ENCODE data around the gene LRIG3.

The LRIG3 gene

GRCh38 chr12:58923781-58924180, 3.5 kb upstream of the LRIG3 start:
- Histone ChIP-seq H3K4ac (ENCODE audit: low read length) (no peak overlapping the region), H3K4me2 (ENCODE audit: insufficient read depth, low read length, poor library complexity, severe bottlenecking) (no peak overlapping the region), H2AK5ac (ENCODE audit: low read depth, low read length) (no peak overlapping the region), H2BK5ac (ENCODE audit: low read length) (no peak overlapping the region), H3K18ac (ENCODE audit: low read length) (no peak overlapping the region), H3K27ac (replicated peaks; ENCODE audit: low read length) (no peak overlapping the region), H3K9ac (ENCODE audit: low read depth, low read length, poor library complexity) (no peak overlapping the region), H4K91ac (ENCODE audit: low read depth, low read length, poor library complexity) (no peak overlapping the region), H3K4me3 (ENCODE audit: low read length in 2 of 2) (no peak overlapping the region), H2BK15ac (ENCODE audit: low read length) (no peak overlapping the region), H2AFZ (ENCODE audit: low read length) (no peak overlapping the region), H3K14ac (ENCODE audit: low read length) (no peak overlapping the region), H3K27me3 (ENCODE audit: control insufficient read depth in 3 of 3, insufficient read depth in 3 of 3, low read depth in 1 of 3, low read length in 3 of 3) (no peaks in the 10 kb centered on the region), H3K4me1 (ENCODE audit: control insufficient read depth in 2 of 2, insufficient read depth in 1 of 2, low read depth in 1 of 2, low read length in 2 of 2) (peaks cover 2 to 10% of the 10 kb centered on the region in 2 donors), H3K23ac (ENCODE audit: low read depth, low read length, poor library complexity) (no peak overlapping the region), H3K36me3 (replicated peaks in 1 of 2; ENCODE audit: control insufficient read depth in 2 of 2, insufficient read depth in 2 of 2, low read length in 2 of 2) (no peaks in the 10 kb centered on the region), H4K8ac (ENCODE audit: low read depth, low read length) (no peak overlapping the region), H2BK12ac (ENCODE audit: low read length) (no peak overlapping the region), H3K79me1 (ENCODE audit: low read depth, low read length) (peaks cover 4% of the 10 kb centered on the region), H3K9me3 (replicated peaks in 1 of 2; ENCODE audit: control insufficient read depth in 2 of 2, insufficient read depth in 1 of 2, low read depth in 1 of 2, low read length in 2 of 2) (no peaks in the 10 kb centered on the region), H2BK120ac (ENCODE audit: low read depth, low read length) (no peak overlapping the region)
- no peak for DNase-seq (ENCODE audit: low spot score)
- WGBS, 2 donors (ENCODE audit: extremely low coverage in 2 of 2, insufficient read length in 2 of 2, insufficient replicate concordance in 1 of 2), result no CpG with 5 or more reads among the region's 4 CpGs

GRCh38 chr12:58922849-58923248, 2.5 kb upstream of the LRIG3 start:
- no peak overlapping the region for H2BK5ac ChIP-seq (ENCODE audit: low read length)
- no peaks in the 10 kb centered on the region for H3K27me3 ChIP-seq (ENCODE audit: control insufficient read depth in 3 of 3, insufficient read depth in 3 of 3, low read depth in 1 of 3, low read length in 3 of 3)
- H3K4me3 ChIP-seq (ENCODE audit: low read length in 2 of 2), result no peak overlapping the region
- H3K4me2 ChIP-seq (ENCODE audit: insufficient read depth, low read length, poor library complexity, severe bottlenecking), result no peak overlapping the region
- H3K36me3 ChIP-seq (replicated peaks in 1 of 2; ENCODE audit: control insufficient read depth in 2 of 2, insufficient read depth in 2 of 2, low read length in 2 of 2), result no peaks in the 10 kb centered on the region
- H3K14ac ChIP-seq (ENCODE audit: low read length), result no peak overlapping the region
- no peak overlapping the region for H3K9ac ChIP-seq (ENCODE audit: low read depth, low read length, poor library complexity)
- DNase-seq (ENCODE audit: low spot score), result no peak
- no peaks in the 10 kb centered on the region for H3K9me3 ChIP-seq (replicated peaks in 1 of 2; ENCODE audit: control insufficient read depth in 2 of 2, insufficient read depth in 1 of 2, low read depth in 1 of 2, low read length in 2 of 2)
- no peak overlapping the region for H4K8ac ChIP-seq (ENCODE audit: low read depth, low read length)
- H3K18ac ChIP-seq (ENCODE audit: low read length), result no peak overlapping the region
- no peak overlapping the region for H3K27ac ChIP-seq (replicated peaks; ENCODE audit: low read length)
- peaks cover 2 to 17% of the 10 kb centered on the region in 2 donors for H3K4me1 ChIP-seq (ENCODE audit: control insufficient read depth in 2 of 2, insufficient read depth in 1 of 2, low read depth in 1 of 2, low read length in 2 of 2)
- no peak overlapping the region for H2BK120ac ChIP-seq (ENCODE audit: low read depth, low read length)
- no peak overlapping the region for H2BK15ac ChIP-seq (ENCODE audit: low read length)
- no peak overlapping the region for H4K91ac ChIP-seq (ENCODE audit: low read depth, low read length, poor library complexity)
- H3K23ac ChIP-seq (ENCODE audit: low read depth, low read length, poor library complexity), result no peak overlapping the region
- no peak overlapping the region for H2AK5ac ChIP-seq (ENCODE audit: low read depth, low read length)
- peaks cover 4% of the 10 kb centered on the region for H3K79me1 ChIP-seq (ENCODE audit: low read depth, low read length)
- H2AFZ ChIP-seq (ENCODE audit: low read length), result no peak overlapping the region
- H3K4ac ChIP-seq (ENCODE audit: low read length), result no peak overlapping the region
- no peak overlapping the region for H2BK12ac ChIP-seq (ENCODE audit: low read length)

DNA sequence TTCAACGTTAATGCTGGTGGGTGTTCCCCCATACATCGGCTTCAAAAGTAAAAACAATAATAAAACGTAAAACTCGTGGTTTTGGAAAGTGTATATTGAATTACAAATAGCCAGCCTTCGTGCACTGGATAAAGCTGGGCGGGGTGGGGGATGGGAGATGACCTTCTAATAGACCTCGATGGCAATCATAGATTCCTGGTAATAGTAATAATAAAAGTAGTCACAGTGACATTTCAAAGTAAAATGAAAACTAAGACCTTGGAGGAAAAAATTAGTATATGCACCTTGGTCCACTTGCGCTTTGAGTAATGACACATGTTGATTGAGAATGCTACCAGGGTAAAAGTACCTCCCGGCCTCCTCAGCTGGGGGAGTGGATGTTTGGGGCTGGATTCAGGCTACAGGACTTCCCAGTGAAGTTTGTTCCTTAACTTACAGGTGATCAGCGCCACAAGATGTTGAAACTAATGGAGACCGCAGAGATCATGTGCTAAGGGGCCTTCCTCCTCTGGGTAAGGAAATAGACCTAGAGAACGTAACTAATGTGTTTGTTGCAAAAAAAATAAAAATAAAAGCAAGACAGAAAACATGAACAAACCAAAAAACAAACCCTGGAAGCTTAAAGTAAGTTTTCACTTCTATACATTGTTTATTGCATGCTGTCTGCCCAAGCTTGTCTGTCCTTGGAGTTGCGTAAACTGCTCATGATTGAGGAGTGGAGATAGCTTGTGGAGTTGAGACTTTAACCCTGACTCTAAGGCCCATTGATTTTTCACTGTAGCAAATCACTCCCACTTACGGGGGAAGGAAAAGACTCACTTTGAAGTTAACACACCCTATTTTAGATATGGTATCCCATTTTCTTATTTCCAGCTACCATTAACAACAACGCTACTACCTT, 907 bp upstream of the LRIG3 start:
- Histone ChIP-seq H3K79me1 (ENCODE audit: low read depth, low read length) (peaks cover 4% of the 10 kb centered on the region), H3K23ac (ENCODE audit: low read depth, low read length, poor library complexity) (no peak overlapping the region), H4K8ac (ENCODE audit: low read depth, low read length) (no peak overlapping the region), H2BK15ac (ENCODE audit: low read length) (no peak overlapping the region), H2AK5ac (ENCODE audit: low read depth, low read length) (no peak overlapping the region), H2AFZ (ENCODE audit: low read length) (peak overlapping the region; percentile 99), H3K4me1 (ENCODE audit: control insufficient read depth in 2 of 2, insufficient read depth in 1 of 2, low read depth in 1 of 2, low read length in 2 of 2) (peaks cover 2 to 27% of the 10 kb centered on the region in 2 donors), H3K18ac (ENCODE audit: low read length) (no peak overlapping the region), H3K4ac (ENCODE audit: low read length) (no peak overlapping the region), H2BK12ac (ENCODE audit: low read length) (no peak overlapping the region), H3K4me3 (ENCODE audit: low read length in 2 of 2) (peak overlapping the region in 1 of 2 donors; percentile 83), H3K27ac (replicated peaks; ENCODE audit: low read length) (peak overlapping the region; percentile 94), H3K27me3 (ENCODE audit: control insufficient read depth in 3 of 3, insufficient read depth in 3 of 3, low read depth in 1 of 3, low read length in 3 of 3) (no peaks in the 10 kb centered on the region), H2BK5ac (ENCODE audit: low read length) (no peak overlapping the region), H3K36me3 (replicated peaks in 1 of 2; ENCODE audit: control insufficient read depth in 2 of 2, insufficient read depth in 2 of 2, low read length in 2 of 2) (no peaks in the 10 kb centered on the region), H3K9me3 (replicated peaks in 1 of 2; ENCODE audit: control insufficient read depth in 2 of 2, insufficient read depth in 1 of 2, low read depth in 1 of 2, low read length in 2 of 2) (no peaks in the 10 kb centered on the region), H3K4me2 (ENCODE audit: insufficient read depth, low read length, poor library complexity, severe bottlenecking) (no peak overlapping the region), H3K9ac (ENCODE audit: low read depth, low read length, poor library complexity) (no peak overlapping the region), H3K14ac (ENCODE audit: low read length) (no peak overlapping the region), H4K91ac (ENCODE audit: low read depth, low read length, poor library complexity) (no peak overlapping the region), H2BK120ac (ENCODE audit: low read depth, low read length) (no peak overlapping the region)
- DNase-seq (ENCODE audit: low spot score), result no peak
- no CpG with 5 or more reads among the region's 15 CpGs for WGBS, 2 donors (ENCODE audit: extremely low coverage in 2 of 2, insufficient read length in 2 of 2, insufficient replicate concordance in 1 of 2)

DNA sequence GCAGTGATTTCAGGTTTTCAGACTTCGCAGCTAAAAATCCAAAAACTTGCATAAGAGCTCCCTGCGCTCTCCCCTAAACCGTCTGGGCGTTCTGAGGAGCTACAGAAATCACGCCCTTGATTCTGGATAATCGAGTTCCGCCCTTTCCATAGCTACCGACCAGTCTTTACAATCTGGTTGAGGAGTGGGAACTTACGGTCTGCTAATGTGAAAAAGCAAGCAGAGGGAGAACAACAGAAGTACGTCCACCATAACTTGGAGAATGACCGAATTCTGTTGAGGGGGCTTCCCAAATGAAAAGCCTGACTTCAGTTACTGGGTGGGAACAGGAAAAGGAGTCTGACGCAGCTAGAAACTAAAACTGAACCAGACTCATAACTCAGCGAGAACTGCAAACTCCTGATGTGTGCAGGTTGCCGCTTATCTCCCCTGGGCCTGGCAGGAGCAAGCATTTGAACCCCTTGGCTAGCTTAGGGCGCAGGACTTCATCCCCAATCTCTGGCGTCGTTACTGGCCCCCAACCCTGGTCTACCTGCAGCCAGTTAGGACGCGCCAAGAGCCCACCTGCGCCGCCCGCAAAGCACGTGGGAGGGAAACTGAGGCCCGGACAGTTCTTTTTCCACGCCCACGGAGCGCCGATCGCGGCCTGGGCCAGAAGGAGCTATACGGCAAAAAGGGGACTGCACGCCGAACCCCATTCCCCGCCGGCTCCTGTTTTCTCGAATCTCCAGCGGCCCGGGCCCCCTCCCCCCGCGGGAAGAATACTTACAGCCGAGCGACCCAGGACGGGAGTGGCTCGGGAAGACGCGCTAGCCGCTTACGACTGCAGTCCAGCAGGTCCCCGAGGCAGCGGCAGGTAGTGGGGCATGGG, 838 bp downstream of the LRIG3 start:
- peak overlapping the region; percentile 37 for H3K4ac ChIP-seq (ENCODE audit: low read length)
- peak; percentile 41 for DNase-seq (ENCODE audit: low spot score)
- no peak overlapping the region for H4K91ac ChIP-seq (ENCODE audit: low read depth, low read length, poor library complexity)
- H3K36me3 ChIP-seq (replicated peaks in 1 of 2; ENCODE audit: control insufficient read depth in 2 of 2, insufficient read depth in 2 of 2, low read length in 2 of 2), result no peaks in the 10 kb centered on the region
- H2AFZ ChIP-seq (ENCODE audit: low read length), result peak overlapping the region; percentile 99
- H2BK15ac ChIP-seq (ENCODE audit: low read length), result peak overlapping the region; percentile 85
- peak overlapping the region; percentile 86 for H4K8ac ChIP-seq (ENCODE audit: low read depth, low read length)
- peaks cover 6 to 21% of the 10 kb centered on the region in 2 donors for H3K4me1 ChIP-seq (ENCODE audit: control insufficient read depth in 2 of 2, insufficient read depth in 1 of 2, low read depth in 1 of 2, low read length in 2 of 2)
- H2BK120ac ChIP-seq (ENCODE audit: low read depth, low read length), result peak overlapping the region; percentile 52
- peak overlapping the region; percentile 97 for H3K18ac ChIP-seq (ENCODE audit: low read length)
- WGBS, 2 donors (ENCODE audit: extremely low coverage in 2 of 2, insufficient read length in 2 of 2, insufficient replicate concordance in 1 of 2), result no CpG with 5 or more reads among the region's 50 CpGs
- peak overlapping the region; percentile 82 for H3K14ac ChIP-seq (ENCODE audit: low read length)
- H3K9ac ChIP-seq (ENCODE audit: low read depth, low read length, poor library complexity), result peak overlapping the region; percentile 91
- H3K4me2 ChIP-seq (ENCODE audit: insufficient read depth, low read length, poor library complexity, severe bottlenecking), result peak overlapping the region; percentile 86
- H2AK5ac ChIP-seq (ENCODE audit: low read depth, low read length), result peak overlapping the region; percentile 75
- no peaks in the 10 kb centered on the region for H3K9me3 ChIP-seq (replicated peaks in 1 of 2; ENCODE audit: control insufficient read depth in 2 of 2, insufficient read depth in 1 of 2, low read depth in 1 of 2, low read length in 2 of 2)
- H2BK12ac ChIP-seq (ENCODE audit: low read length), result no peak overlapping the region
- no peaks in the 10 kb centered on the region for H3K27me3 ChIP-seq (ENCODE audit: control insufficient read depth in 3 of 3, insufficient read depth in 3 of 3, low read depth in 1 of 3, low read length in 3 of 3)
- H2BK5ac ChIP-seq (ENCODE audit: low read length), result peak overlapping the region; percentile 94
- H3K79me1 ChIP-seq (ENCODE audit: low read depth, low read length), result peaks cover 4% of the 10 kb centered on the region
- H3K23ac ChIP-seq (ENCODE audit: low read depth, low read length, poor library complexity), result peak overlapping the region; percentile 93
- H3K4me3 ChIP-seq (ENCODE audit: low read length in 2 of 2), result peak overlapping the region; percentile 83 to 87
- peak overlapping the region; percentile 94 for H3K27ac ChIP-seq (replicated peaks; ENCODE audit: low read length)
